A549 (cell line): ENCODE data around the gene KRI1. TPM values are rescaled to one million over a fixed set of nuclear protein-coding genes. Genes with fewer than 3 reads are reported as not detected.

Source experiments
- ATAC-seq, 2 experiments: fragments of 200-7000 bp in 1 of 2; fragments of >200 bp in 1 of 2; cut with Nextera tagmentation in 1 of 2; cut with Tn5 transposase in 1 of 2; 3 replicates each; pipeline versions ENCODE4 v1.8.0 to v1.9.1; 2018 to 2020; ENCODE audit warnings: mild to moderate bottlenecking in 1 of 2, moderate library complexity in 1 of 2
- CTCF ChIA-PET: fragments of 300-600 bp; sonication (Branson Sonifier 250); formaldehyde crosslinking; extraction: SDS; loops from one replicate; lab custom pipeline; 2021; ENCODE audit warnings: antibody characterized with exemption, inconsistent platforms; lab: Yijun Ruan, JAX
- POLR2A ChIA-PET: fragments of 350-600 bp; formaldehyde crosslinking; extraction: SDS; loops from one replicate; lab custom pipeline; 2021; ENCODE audit warnings: antibody characterized with exemption, inconsistent platforms; lab: Yijun Ruan, JAX
- DNase-seq, 2 experiments: peaks; one replicate each; pipeline versions ENCODE4 v3.0.0 to v3.0.0-alpha.2; 2011 to 2016; ENCODE audit warnings: low read depth in 1 of 2, low spot score in 1 of 2
- FAIRE-seq: peaks from 2 replicates; lab custom pipeline; 2011; peaks lifted over from hg19 to GRCh38; lab: Jason Lieb, UNC
- H3K27ac ChIP-seq, 2 experiments: fragments of >200 bp; sonication (Bioruptor Twin); formaldehyde crosslinking; 3 replicates each; pipeline ENCODE4 v1.5.1; 2016 to 2017
- H3K4me1 ChIP-seq: fragments of >200 bp; sonication (Bioruptor Twin); formaldehyde crosslinking; 3 replicates; pipeline ENCODE4 v1.6.1; 2016
- H3K4me2 ChIP-seq: fragments of >200 bp; sonication (Bioruptor Twin); formaldehyde crosslinking; 3 replicates; pipeline ENCODE4 v1.6.1; 2016
- H3K4me3 ChIP-seq: fragments of >200 bp; sonication (Bioruptor Twin); formaldehyde crosslinking; 3 replicates; pipeline ENCODE4 v1.5.1; 2016
- H3K9me3 ChIP-seq: fragments of >200 bp; sonication (Bioruptor Twin); formaldehyde crosslinking; 3 replicates; pipeline ENCODE4 v1.6.1; 2016
- BHLHE40 ChIP-seq: IDR thresholded peaks from 2 replicates; pipeline ENCODE4 v1.6.1; 2012; ENCODE audit warnings: low read depth, low read length, inconsistent platforms
- CBX2 ChIP-seq: fragments of 200-600 bp; sonication (generic); IDR thresholded peaks from 2 replicates; pipeline ENCODE4 v1.6.1; 2016; ENCODE audit warnings: low read depth, mild to moderate bottlenecking, borderline replicate concordance
- CHD2 ChIP-seq: fragments of 150-350 bp; IDR thresholded peaks from 2 replicates; pipeline ENCODE4 v1.6.1; 2014; ENCODE audit warnings: low read length; ENCODE audit not compliant: partially characterized antibody
- CHD4 ChIP-seq: fragments of 200-600 bp; sonication (generic); IDR thresholded peaks from 2 replicates; pipeline ENCODE4 v1.6.1; 2016; ENCODE audit warnings: antibody characterized with exemption, mild to moderate bottlenecking, borderline replicate concordance
- EHF ChIP-seq: fragments of 250-450 bp; sonication (Bioruptor Pico); IDR thresholded peaks from 2 replicates; pipeline ENCODE4 v1.5.0; 2020; ENCODE audit warnings: mild to moderate bottlenecking
- ELK1 ChIP-seq: fragments of 150-350 bp; IDR thresholded peaks from 2 replicates; pipeline ENCODE4 v1.6.1; 2014; ENCODE audit warnings: low read depth, mild to moderate bottlenecking, low read length
- EP300 ChIP-seq, 2 experiments: fragments of >200 bp; sonication (Bioruptor Twin); formaldehyde crosslinking; IDR thresholded peaks; 2 replicates in 1 of 2; 3 replicates in 1 of 2; pipeline ENCODE4 v1.6.1; 2016 to 2017
- HMGXB4 ChIP-seq: fragments of 250-450 bp; sonication (Bioruptor Pico); IDR thresholded peaks from 2 replicates; pipeline ENCODE4 v1.5.0; 2021; ENCODE audit warnings: mild to moderate bottlenecking, moderate library complexity, borderline replicate concordance
- JUN ChIP-seq, 2 experiments: fragments of >200 bp; sonication (Bioruptor Twin); formaldehyde crosslinking; IDR thresholded peaks; 2 replicates in 1 of 2; 3 replicates in 1 of 2; pipeline ENCODE4 v1.6.1; 2016 to 2017
- KDM1A ChIP-seq: fragments of 200-600 bp; sonication (generic); IDR thresholded peaks from 2 replicates; pipeline ENCODE4 v1.6.1; 2016; ENCODE audit warnings: low read depth, mild to moderate bottlenecking
- POLR2A ChIP-seq: IDR thresholded peaks from 2 replicates; pipeline ENCODE4 v1.6.1; 2012; ENCODE audit warnings: mild to moderate bottlenecking, low read length
- RARB ChIP-seq: fragments of 250-450 bp; sonication (Bioruptor Pico); IDR thresholded peaks from 2 replicates; pipeline ENCODE4 v1.8.0; 2021; ENCODE audit warnings: mild to moderate bottlenecking, moderate library complexity
- REST ChIP-seq: fragments of 200-600 bp; sonication (generic); IDR thresholded peaks from 2 replicates; pipeline ENCODE4 v1.6.1; 2016; ENCODE audit warnings: antibody characterized with exemption, mild to moderate bottlenecking, moderate library complexity
- RFX5 ChIP-seq: fragments of 450-650 bp; IDR thresholded peaks from 2 replicates; pipeline ENCODE4 v1.7.1; 2014; ENCODE audit warnings: antibody characterized with exemption, mild to moderate bottlenecking, moderate library complexity
- SREBF2 ChIP-seq: fragments of 450-650 bp; IDR thresholded peaks from 2 replicates; pipeline ENCODE4 v1.6.1; 2014; ENCODE audit warnings: mild to moderate bottlenecking, moderate library complexity
- TP53 ChIP-seq: fragments of 250-450 bp; sonication (Bioruptor Pico); IDR thresholded peaks from 2 replicates; pipeline ENCODE4 v1.5.0; 2021; ENCODE audit warnings: mild to moderate bottlenecking, moderate library complexity
- ZFP36 ChIP-seq: fragments of 450-650 bp; IDR thresholded peaks from 2 replicates; pipeline ENCODE4 v1.6.1; 2014; ENCODE audit warnings: borderline replicate concordance; ENCODE audit not compliant: partially characterized antibody
- ZSCAN20 ChIP-seq: fragments of 250-450 bp; sonication (Bioruptor Pico); IDR thresholded peaks from 2 replicates; pipeline ENCODE4 v1.8.0; 2022; ENCODE audit warnings: mild to moderate bottlenecking, moderate library complexity
- WGBS: methylation state at CpG from one replicate; pipeline ENCODE4 v1.1.6; 2017; ENCODE audit errors: missing lambda C conversion rate; 5-methylcytosine and 5-hydroxymethylcytosine counted together
- polyA plus RNA-seq, 4 experiments: library from polyadenylated mRNA; depleted of rRNA in 3 of 4; stranded (reverse); fragments of >200 nt; fragmentation: RNase III in 1 of 4; extraction: RNeasy Plus Mini Kit Qiagen cat#74134 plus additional on column Dnase treatment in 1 of 4; gene quantifications; 2 replicates in 3 of 4; 3 replicates in 1 of 4; pipeline ENCODE4 v1.2.3, GENCODE V29; 2011 to 2017
- TF ChIP-seq, protein P1 (sequence below): fragments of 250-450 bp; sonication (Bioruptor Pico); IDR thresholded peaks from 2 replicates; pipeline ENCODE4 v1.5.0; 2020; ENCODE audit warnings: low read depth, mild to moderate bottlenecking, moderate library complexity
- TF ChIP-seq, protein P2 (sequence below): IDR thresholded peaks from 2 replicates; pipeline ENCODE4 v1.6.1; 2012

Gene KRI1
- polyA plus RNA-seq, 2 of the 4 experiments (the other 2 are of a cell fraction): 21.6 to 25.6 TPM

DNA sequence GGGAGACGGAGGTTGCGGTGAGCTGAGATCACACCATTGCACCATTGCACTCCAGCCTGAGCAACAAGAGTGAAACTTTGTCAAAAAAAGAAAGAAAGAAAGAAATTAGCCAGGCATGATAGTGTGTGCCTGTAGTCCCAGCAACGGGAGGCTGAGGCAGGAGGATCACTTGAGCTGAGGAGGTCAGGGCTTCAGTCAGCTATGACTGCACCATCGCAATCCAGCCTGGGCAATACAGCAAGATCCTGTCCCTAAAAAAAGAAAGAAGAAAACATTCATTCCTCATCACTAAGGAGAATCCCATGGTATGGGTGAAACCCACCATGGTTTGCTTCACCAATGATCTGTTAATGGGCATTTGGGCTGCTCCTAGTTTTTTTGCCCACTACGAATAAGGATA is 34.3 kb upstream of the KRI1 start:
- Histone ChIP-seq H3K4me3 (no peak overlapping the region), H3K4me2 (no peak overlapping the region), H3K9me3 (no peaks in the 10 kb centered on the region), H3K27ac (no peak overlapping the region), H3K4me1 (peaks cover 8% of the 10 kb centered on the region)
- DNase-seq (no peak), ATAC-seq (no peak), FAIRE-seq (no peak)
- WGBS: 92% methylated on average over 5 of the region's 5 CpGs
- ChIA-PET POLR2A (no interaction called here), CTCF (interaction anchor here (1.0 to 1.6 kb wide), 2 partner anchors 19 to 44 kb away, joined by 4 to 5 read pairs; no protein-coding TSS in a partner anchor)
- TF ChIP-seq RARB (CRISPR knock-in tag) (no peak), ZFP36 (no peak), JUN (IDR thresholded peaks at IDR 0.05) (no peak), EHF (CRISPR knock-in tag) (no peak), RFX5 (no peak), POLR2A (no peak), CBX2 (no peak), REST (no peak), BHLHE40 (no peak), HMGXB4 (CRISPR knock-in tag) (no peak), ZSCAN20 (CRISPR knock-in tag) (no peak), ELK1 (no peak), SREBF2 (no peak), CHD4 (no peak), EP300 (IDR thresholded peaks at IDR 0.05) (no peak)
- TF ChIP-seq, protein P1, sequence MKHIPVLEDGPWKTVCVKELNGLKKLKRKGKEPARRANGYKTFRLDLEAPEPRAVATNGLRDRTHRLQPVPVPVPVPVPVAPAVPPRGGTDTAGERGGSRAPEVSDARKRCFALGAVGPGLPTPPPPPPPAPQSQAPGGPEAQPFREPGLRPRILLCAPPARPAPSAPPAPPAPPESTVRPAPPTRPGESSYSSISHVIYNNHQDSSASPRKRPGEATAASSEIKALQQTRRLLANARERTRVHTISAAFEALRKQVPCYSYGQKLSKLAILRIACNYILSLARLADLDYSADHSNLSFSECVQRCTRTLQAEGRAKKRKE: no peak
- TF ChIP-seq, protein P2, sequence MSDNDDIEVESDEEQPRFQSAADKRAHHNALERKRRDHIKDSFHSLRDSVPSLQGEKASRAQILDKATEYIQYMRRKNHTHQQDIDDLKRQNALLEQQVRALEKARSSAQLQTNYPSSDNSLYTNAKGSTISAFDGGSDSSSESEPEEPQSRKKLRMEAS: no peak

- Histone ChIP-seq H3K4me1 (no peaks in the 10 kb centered on the region), H3K4me3 (no peak overlapping the region), H3K9me3 (no peaks in the 10 kb centered on the region), H3K4me2 (no peak overlapping the region), H3K27ac (no peak overlapping the region)
- no peak for TF ChIP-seq KDM1A
- TF ChIP-seq TP53 (CRISPR knock-in tag): no peak
- TF ChIP-seq RARB (CRISPR knock-in tag): no peak
- TF ChIP-seq CHD2: no peak
- ChIA-PET POLR2A (no interaction called here), CTCF (interaction anchor here (1.1 to 1.8 kb wide), 3 partner anchors 13 to 51 kb away, joined by 3 to 14 read pairs (median 6); no protein-coding TSS in a partner anchor)
- no peak; a peak in 1 of 6 replicates for ATAC-seq
- DNase-seq: no peak
- FAIRE-seq: no peak
- 61% methylated on average over 9 of the region's 9 CpGs for WGBS
These were observed 28.2 kb upstream of the KRI1 start for GRCh38 chr19:10593820-10594637.
